AG04449 (cell line): ENCODE results near the gene CHMP6.
A peak's percentile ranks its signal among the peaks of the same experiment; 100 is the strongest.

Experiments used
- CTCF ChIA-PET: fragments of 350-600 bp; formaldehyde crosslinking; extraction: SDS; loops from one replicate; lab custom pipeline; 2021; ENCODE audit warnings: antibody characterized with exemption; lab: Yijun Ruan, JAX
- POLR2A ChIA-PET: fragments of 400-600, 350-600 bp; formaldehyde crosslinking; extraction: SDS; loops from one replicate; lab custom pipeline; 2020; ENCODE audit warnings: antibody characterized with exemption, inconsistent platforms; lab: Yijun Ruan, JAX
- DNase-seq: peaks from one replicate; pipeline ENCODE4 v3.0.0-alpha.2; 2010; ENCODE audit warnings: low read depth, low spot score
- H3K4me3 ChIP-seq: 2 replicates; pipeline ENCODE4 v1.5.1; 2011; ENCODE audit warnings: low read depth, mild to moderate bottlenecking, control low read depth, low read length
- TF ChIP-seq, protein P1 (sequence below): IDR thresholded peaks from one replicate; pipeline ENCODE4 v1.5.1; 2011; ENCODE audit warnings: mild to moderate bottlenecking, moderate library complexity, low read length, control low read depth, inconsistent platforms; ENCODE audit not compliant: insufficient read depth; ENCODE audit errors: missing control alignments

The CHMP6 gene

GRCh38 chr17:81030741-81031565 is 39.3 kb downstream of the CHMP6 start:
- ChIA-PET POLR2A (no interaction called here), CTCF (interaction anchor here (4.6 to 5.3 kb wide), 2 partner anchors 67 to 72 kb away, joined by 27 to 35 read pairs; no protein-coding TSS in a partner anchor)
- H3K4me3 ChIP-seq: no peak overlapping the region
- TF ChIP-seq, protein P1, sequence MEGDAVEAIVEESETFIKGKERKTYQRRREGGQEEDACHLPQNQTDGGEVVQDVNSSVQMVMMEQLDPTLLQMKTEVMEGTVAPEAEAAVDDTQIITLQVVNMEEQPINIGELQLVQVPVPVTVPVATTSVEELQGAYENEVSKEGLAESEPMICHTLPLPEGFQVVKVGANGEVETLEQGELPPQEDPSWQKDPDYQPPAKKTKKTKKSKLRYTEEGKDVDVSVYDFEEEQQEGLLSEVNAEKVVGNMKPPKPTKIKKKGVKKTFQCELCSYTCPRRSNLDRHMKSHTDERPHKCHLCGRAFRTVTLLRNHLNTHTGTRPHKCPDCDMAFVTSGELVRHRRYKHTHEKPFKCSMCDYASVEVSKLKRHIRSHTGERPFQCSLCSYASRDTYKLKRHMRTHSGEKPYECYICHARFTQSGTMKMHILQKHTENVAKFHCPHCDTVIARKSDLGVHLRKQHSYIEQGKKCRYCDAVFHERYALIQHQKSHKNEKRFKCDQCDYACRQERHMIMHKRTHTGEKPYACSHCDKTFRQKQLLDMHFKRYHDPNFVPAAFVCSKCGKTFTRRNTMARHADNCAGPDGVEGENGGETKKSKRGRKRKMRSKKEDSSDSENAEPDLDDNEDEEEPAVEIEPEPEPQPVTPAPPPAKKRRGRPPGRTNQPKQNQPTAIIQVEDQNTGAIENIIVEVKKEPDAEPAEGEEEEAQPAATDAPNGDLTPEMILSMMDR: no peak
- DNase-seq: no peak

DNA sequence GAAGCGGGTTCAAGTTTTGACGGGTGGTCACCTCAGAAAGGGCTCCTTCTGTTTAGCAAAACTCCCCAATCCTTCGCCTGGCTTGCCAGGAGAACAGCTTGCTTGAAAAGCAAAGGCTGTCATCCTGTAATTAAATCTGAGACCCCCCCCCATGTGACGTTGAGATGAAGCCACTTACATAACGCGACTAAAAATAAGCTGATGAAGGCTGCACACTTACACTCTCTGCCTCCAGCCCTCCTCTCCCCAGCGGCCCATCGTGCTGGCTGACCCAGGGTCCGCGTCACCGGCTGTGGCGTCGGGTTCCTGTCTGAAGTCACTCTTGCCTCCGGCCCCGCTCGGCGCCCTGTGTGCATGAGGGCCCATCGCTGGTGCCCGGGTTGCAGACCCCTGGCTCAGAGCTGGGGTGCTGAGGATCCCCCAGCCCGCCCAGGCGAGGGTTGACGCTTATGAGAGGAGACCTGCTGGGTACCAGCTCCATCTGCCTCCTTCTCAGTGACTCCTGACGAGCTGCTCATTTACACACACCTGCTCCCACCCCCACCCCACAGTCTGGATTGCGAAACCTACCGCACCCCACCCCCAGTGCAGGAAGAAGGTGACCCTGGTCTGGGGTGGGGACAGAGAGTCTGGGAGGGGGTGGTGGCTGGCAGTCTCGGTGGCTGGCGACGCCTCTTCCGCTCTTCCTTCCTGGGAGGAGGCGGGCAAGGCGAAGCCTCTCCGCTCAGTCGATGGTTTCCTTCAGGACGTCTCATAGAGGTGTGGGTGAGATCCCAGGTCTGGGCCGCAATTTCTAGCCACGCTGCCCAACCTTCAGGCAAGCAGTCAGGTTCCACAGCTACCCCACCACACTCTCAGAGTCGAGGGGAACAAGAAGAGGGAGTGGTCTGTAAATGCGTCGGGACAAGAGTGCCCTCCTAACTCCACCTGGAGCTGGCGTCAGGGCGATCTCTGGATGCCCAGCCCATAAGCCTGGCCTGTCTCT is 40.2 kb downstream of the CHMP6 start:
- TF ChIP-seq, protein P1: no peak
- H3K4me3 ChIP-seq: no peak overlapping the region
- CTCF ChIA-PET: interaction anchor here (1.5 to 5.3 kb wide), 5 partner anchors 7 to 71 kb away, joined by 4 to 35 read pairs (median 27); no protein-coding TSS in a partner anchor
- no peak for DNase-seq
- POLR2A ChIA-PET: no interaction called here

- POLR2A ChIA-PET: no interaction called here
- DNase-seq: no peak
- CTCF ChIA-PET: interaction anchor here (1.5 to 5.3 kb wide), 6 partner anchors 8 to 70 kb away, joined by 3 to 35 read pairs (median 20); no protein-coding TSS in a partner anchor
Observed at GRCh38 chr17:81032641-81033480, 41.2 kb downstream of the CHMP6 start.

DNA sequence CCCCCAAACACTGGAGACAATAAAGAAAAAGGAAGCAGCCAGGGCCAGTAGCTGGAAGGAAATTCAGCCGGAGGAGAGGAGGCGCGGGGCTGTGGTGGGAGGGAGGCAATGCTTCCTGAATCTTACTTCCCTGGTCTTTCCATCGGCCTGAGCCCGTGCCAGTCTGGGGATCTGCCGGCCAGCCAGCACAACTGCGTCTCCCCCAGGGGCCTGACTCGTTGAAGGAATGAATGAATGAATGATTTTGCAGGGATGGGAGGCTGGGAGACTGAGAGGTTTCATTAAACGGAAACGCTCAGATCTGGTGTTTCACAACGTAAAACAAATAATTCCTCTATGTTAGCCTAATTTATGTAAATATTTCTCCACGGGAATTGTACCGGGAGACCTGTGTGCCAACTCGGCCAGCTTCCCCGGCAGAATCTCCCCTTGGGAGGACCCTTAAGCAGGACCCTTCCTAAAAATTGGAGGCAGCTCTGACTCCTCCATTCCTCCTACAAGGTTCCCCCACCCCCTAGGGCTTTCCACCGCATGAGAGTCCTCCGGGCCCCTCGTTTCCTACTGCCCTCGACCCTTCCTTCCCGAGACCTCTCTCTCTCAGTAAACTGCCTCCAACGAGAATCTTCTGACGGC is 42.0 kb downstream of the CHMP6 start:
- TF ChIP-seq, protein P1: no peak
- peak overlapping the region; percentile 73 for H3K4me3 ChIP-seq
- POLR2A ChIA-PET: no interaction called here
- no peak for DNase-seq
- CTCF ChIA-PET: interaction anchor here (1.1 to 5.3 kb wide), 6 partner anchors 9 to 69 kb away, joined by 3 to 35 read pairs (median 20); no protein-coding TSS in a partner anchor

More at GRCh38 chr17:81032641-81033480, 41.2 kb downstream of the CHMP6 start:
- H3K4me3 ChIP-seq: no peak overlapping the region; the same call in 1 of the 2 replicates
- TF ChIP-seq, protein P1: no peak

- ChIA-PET POLR2A (no interaction called here), CTCF (interaction anchor here (1.1 to 5.3 kb wide), 6 partner anchors 10 to 68 kb away, joined by 3 to 35 read pairs (median 20); no protein-coding TSS in a partner anchor)
- TF ChIP-seq, protein P1: no peak
- DNase-seq: no peak
- peak overlapping the region; percentile 73 for H3K4me3 ChIP-seq
Observed at GRCh38 chr17:81034168-81034777, 42.6 kb downstream of the CHMP6 start.
